ENCODE results near the gene ANKHD1.

The ANKHD1 gene

DNA sequence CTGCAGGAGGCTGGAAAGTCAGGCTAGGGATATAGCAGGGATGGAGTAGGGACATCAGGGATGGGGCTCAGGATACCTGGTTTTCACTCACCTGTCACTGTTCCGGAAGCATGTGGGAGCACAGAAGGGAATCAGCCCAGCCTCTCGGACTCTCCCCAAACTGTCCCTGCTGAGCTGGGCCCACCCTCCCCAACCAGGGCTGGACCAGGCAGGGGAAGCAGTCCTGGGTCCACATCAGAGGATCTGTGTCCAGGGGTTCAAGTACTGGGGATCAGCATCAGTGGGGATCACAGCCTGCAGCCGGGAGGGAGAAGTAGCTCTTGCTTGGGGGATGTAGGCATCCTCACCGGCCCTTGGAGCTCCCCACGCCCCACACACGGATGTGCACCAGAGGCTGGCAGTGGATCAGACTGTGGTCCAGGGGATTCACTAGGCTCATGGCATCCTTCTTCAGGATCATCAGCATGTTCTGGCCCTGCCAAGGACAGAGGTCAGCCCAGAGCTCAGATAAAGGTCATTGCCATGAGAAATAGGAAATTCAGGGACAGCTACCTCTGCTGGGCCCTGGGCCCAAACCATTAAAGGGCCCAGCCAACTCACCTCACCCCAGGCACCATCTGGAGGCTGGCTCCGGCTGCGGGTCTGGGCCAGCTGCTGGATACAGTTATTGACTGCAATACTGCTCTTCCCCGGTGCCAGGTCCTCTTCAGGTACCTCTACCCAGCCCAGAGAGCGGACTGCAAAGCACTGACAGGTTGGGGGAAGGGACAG, 160.3 kb downstream of the ANKHD1 start:
- H3K27me3 ChIP-seq (ENCODE audit: insufficient read depth, poor library complexity, severe bottlenecking) = no peaks in the 10 kb centered on the region
- TF ChIP-seq, protein P1, sequence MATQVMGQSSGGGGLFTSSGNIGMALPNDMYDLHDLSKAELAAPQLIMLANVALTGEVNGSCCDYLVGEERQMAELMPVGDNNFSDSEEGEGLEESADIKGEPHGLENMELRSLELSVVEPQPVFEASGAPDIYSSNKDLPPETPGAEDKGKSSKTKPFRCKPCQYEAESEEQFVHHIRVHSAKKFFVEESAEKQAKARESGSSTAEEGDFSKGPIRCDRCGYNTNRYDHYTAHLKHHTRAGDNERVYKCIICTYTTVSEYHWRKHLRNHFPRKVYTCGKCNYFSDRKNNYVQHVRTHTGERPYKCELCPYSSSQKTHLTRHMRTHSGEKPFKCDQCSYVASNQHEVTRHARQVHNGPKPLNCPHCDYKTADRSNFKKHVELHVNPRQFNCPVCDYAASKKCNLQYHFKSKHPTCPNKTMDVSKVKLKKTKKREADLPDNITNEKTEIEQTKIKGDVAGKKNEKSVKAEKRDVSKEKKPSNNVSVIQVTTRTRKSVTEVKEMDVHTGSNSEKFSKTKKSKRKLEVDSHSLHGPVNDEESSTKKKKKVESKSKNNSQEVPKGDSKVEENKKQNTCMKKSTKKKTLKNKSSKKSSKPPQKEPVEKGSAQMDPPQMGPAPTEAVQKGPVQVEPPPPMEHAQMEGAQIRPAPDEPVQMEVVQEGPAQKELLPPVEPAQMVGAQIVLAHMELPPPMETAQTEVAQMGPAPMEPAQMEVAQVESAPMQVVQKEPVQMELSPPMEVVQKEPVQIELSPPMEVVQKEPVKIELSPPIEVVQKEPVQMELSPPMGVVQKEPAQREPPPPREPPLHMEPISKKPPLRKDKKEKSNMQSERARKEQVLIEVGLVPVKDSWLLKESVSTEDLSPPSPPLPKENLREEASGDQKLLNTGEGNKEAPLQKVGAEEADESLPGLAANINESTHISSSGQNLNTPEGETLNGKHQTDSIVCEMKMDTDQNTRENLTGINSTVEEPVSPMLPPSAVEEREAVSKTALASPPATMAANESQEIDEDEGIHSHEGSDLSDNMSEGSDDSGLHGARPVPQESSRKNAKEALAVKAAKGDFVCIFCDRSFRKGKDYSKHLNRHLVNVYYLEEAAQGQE (IDR thresholded peaks at IDR 0.05; ENCODE audit: insufficient replicate concordance, low read depth) = no peak
- TF ChIP-seq GABPA (IDR thresholded peaks at IDR 0.05; ENCODE audit: low read depth) (no peak), SPI1 (IDR thresholded peaks at IDR 0.05; ENCODE audit: borderline replicate concordance, low read depth) (no peak), POLR2AphosphoS5 (IDR thresholded peaks at IDR 0.05; ENCODE audit: low read depth) (no peak)
- TF ChIP-seq, protein P2, sequence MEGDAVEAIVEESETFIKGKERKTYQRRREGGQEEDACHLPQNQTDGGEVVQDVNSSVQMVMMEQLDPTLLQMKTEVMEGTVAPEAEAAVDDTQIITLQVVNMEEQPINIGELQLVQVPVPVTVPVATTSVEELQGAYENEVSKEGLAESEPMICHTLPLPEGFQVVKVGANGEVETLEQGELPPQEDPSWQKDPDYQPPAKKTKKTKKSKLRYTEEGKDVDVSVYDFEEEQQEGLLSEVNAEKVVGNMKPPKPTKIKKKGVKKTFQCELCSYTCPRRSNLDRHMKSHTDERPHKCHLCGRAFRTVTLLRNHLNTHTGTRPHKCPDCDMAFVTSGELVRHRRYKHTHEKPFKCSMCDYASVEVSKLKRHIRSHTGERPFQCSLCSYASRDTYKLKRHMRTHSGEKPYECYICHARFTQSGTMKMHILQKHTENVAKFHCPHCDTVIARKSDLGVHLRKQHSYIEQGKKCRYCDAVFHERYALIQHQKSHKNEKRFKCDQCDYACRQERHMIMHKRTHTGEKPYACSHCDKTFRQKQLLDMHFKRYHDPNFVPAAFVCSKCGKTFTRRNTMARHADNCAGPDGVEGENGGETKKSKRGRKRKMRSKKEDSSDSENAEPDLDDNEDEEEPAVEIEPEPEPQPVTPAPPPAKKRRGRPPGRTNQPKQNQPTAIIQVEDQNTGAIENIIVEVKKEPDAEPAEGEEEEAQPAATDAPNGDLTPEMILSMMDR (IDR thresholded peaks at IDR 0.05; ENCODE audit: insufficient read depth, low read length) = no peak
- H3K4me3 ChIP-seq (replicated peaks; ENCODE audit: insufficient read depth, low read length) = no peak overlapping the region
- H3K27ac ChIP-seq (replicated peaks) = no peak overlapping the region
- no peak for DNase-seq (ENCODE audit: low read depth in 1 of 2, low spot score in 1 of 2)

DNA sequence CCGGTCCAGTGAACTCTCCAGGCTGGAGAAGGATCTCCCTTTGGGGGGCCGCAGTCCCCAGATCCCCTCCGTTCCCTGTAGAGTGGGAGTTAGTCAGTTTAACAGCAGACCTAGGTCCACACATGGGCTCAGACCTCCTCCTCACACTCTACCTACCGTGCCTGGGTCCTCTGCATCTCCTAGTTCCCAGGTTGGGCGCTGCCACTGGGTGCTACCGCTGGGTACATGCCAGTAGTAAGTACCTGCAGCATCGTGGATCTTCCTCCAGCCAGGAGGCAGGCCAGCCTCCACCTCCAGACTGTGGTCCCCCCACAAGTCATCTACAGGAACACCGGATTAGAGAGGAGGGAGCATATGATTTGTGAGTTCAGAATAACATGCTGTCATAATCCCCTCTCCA, 162.0 kb downstream of the ANKHD1 start:
- peak overlapping the region; percentile 84 for H3K27ac ChIP-seq (replicated peaks)
- TF ChIP-seq, protein P1 (IDR thresholded peaks at IDR 0.05; ENCODE audit: insufficient replicate concordance, low read depth) = no peak
- TF ChIP-seq, protein P2 (IDR thresholded peaks at IDR 0.05; ENCODE audit: insufficient read depth, low read length) = no peak
- TF ChIP-seq GABPA (IDR thresholded peaks at IDR 0.05; ENCODE audit: low read depth) = no peak
- no peak for TF ChIP-seq POLR2AphosphoS5 (IDR thresholded peaks at IDR 0.05; ENCODE audit: low read depth)
- no peak for TF ChIP-seq SPI1 (IDR thresholded peaks at IDR 0.05; ENCODE audit: borderline replicate concordance, low read depth)
- no peak for DNase-seq (ENCODE audit: low read depth in 1 of 2, low spot score in 1 of 2)
- no peaks in the 10 kb centered on the region for H3K27me3 ChIP-seq (ENCODE audit: insufficient read depth, poor library complexity, severe bottlenecking)
- H3K4me3 ChIP-seq (replicated peaks; ENCODE audit: insufficient read depth, low read length) = peak overlapping the region; percentile 69

DNA sequence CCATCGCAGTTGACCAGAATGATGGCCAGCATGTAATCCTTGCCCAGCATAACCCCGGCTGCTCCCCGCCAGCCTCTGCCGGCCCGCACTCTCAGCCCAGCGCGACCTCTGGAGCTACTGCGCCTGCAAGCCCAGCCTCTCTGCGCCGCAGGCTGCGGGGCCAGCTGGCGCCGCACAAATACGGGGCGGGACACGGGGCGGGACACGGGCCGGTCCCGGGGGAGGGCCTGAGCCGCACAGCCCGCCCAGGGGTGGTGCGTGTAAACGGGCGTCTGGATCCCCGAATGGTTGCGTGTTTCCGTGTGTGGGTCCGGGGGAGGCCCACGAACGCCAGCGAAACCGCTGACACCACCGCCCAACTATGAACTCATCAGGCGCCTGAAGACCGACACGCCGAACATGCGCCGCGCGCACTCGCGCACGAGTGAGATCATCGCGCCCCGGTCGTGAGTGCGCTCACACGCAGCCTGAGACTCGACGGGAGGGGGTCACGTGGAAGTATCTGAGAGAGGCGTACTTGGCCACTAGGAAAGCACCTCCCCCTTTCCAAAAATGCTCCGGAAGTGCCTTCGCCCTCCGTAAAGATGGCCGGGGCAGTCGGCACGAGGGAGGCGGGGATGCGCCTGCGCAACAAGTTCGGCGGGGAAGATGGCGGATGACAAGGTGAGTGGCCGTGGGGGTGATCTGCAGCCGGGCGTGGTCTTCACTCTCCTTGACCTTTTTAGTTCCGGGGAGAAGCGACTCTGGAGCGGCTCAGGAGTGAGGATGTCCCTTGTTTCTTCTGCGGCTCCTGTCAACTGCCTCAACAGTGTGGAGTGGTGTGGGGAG, 162.8 kb downstream of the ANKHD1 start, which contains the start of the genes APBB3 and SLC35A4:
APBB3 (minus strand) TSS at position 403 of the 828 bp plus-strand sequence; CDS start at position 50, 353 bp downstream.
SLC35A4 (plus strand) TSS at position 633 of the 828 bp plus-strand sequence. CDS start 2,342 bp downstream, outside the sequence.
- Histone ChIP-seq H3K27me3 (ENCODE audit: insufficient read depth, poor library complexity, severe bottlenecking) (no peaks in the 10 kb centered on the region), H3K27ac (replicated peaks) (peak within 1 kb of the TSS; percentile 84), H3K4me3 (replicated peaks; ENCODE audit: insufficient read depth, low read length) (peak within 1 kb of the TSS; percentile 69)
- DNase-seq (ENCODE audit: low read depth in 1 of 2, low spot score in 1 of 2) = peak; percentile 99
- TF ChIP-seq, protein P2 (IDR thresholded peaks at IDR 0.05; ENCODE audit: insufficient read depth, low read length) = no peak
- TF ChIP-seq GABPA (IDR thresholded peaks at IDR 0.05; ENCODE audit: low read depth) (peak; percentile 44; the same call in 1 of the 2 replicates), SPI1 (IDR thresholded peaks at IDR 0.05; ENCODE audit: borderline replicate concordance, low read depth) (no peak; the same call in 1 of the 2 replicates), POLR2AphosphoS5 (IDR thresholded peaks at IDR 0.05; ENCODE audit: low read depth) (peak; percentile 89)
- TF ChIP-seq, protein P1 (IDR thresholded peaks at IDR 0.05; ENCODE audit: insufficient replicate concordance, low read depth) = no peak
